OCI-LY7 (cell line): ENCODE results near the gene SPATA12. TPM values are rescaled to one million over a fixed set of nuclear protein-coding genes. Genes with fewer than 3 reads are reported as not detected.

Experiments used
- BruUV-seq: library from RNA; stranded (reverse); fragments of 400-500 nt; replicated peaks from 2 replicates; lab custom pipeline; 2021; lab: Mats Ljungman, UMichigan
- CTCF ChIA-PET: fragments of 300-600 bp; sonication (Branson Sonifier 250); formaldehyde crosslinking; loops from one replicate; lab custom pipeline; 2022; ENCODE audit warnings: antibody characterized with exemption; ENCODE audit not compliant: unreplicated experiment; lab: Charles Lee
- POLR2A ChIA-PET: fragments of 300-600 bp; sonication (Branson Sonifier 250); formaldehyde crosslinking; loops from one replicate; lab custom pipeline; 2022; ENCODE audit warnings: antibody characterized with exemption; lab: Charles Lee
- DNase-seq: peaks from one replicate; pipeline ENCODE4 v3.0.0-alpha.2; 2015; ENCODE audit warnings: low spot score
- H2AFZ ChIP-seq: fragments of 200-600 bp; sonication (generic), shearing (Covaris generic); 2 replicates; pipeline ENCODE4 v1.6.1; 2014; ENCODE audit warnings: mild to moderate bottlenecking, antibody characterized with exemption, low read length, moderate library complexity
- H3K27ac ChIP-seq: fragments of 200-600 bp; sonication (generic); 2 replicates; pipeline ENCODE4 v1.5.1; 2014; ENCODE audit warnings: mixed run types, low read depth, mild to moderate bottlenecking, moderate library complexity, low read length, inconsistent platforms; ENCODE audit not compliant: poor library complexity, severe bottlenecking
- H3K36me3 ChIP-seq: fragments of 200-600 bp; sonication (generic); 2 replicates; pipeline ENCODE4 v1.6.1; 2014; ENCODE audit warnings: mild to moderate bottlenecking, antibody characterized with exemption, low read length, moderate library complexity, mixed read lengths; ENCODE audit not compliant: insufficient read depth
- H3K4me1 ChIP-seq: fragments of 200-600 bp; sonication (generic); 2 replicates; pipeline ENCODE4 v1.5.1; 2014; ENCODE audit warnings: mild to moderate bottlenecking, low read length; ENCODE audit not compliant: insufficient read depth, poor library complexity, severe bottlenecking
- H3K4me2 ChIP-seq: fragments of 200-600 bp; sonication (generic); 2 replicates; pipeline ENCODE4 v1.6.1; 2014; ENCODE audit warnings: mild to moderate bottlenecking, low read length
- H3K4me3 ChIP-seq: fragments of 200-600 bp; sonication (generic); 2 replicates; pipeline ENCODE4 v1.5.1; 2014; ENCODE audit warnings: mild to moderate bottlenecking, low read depth, low read length; ENCODE audit not compliant: poor library complexity, severe bottlenecking
- H3K79me2 ChIP-seq: fragments of 200-600 bp; sonication (generic); 2 replicates; pipeline ENCODE4 v1.6.1; 2016; ENCODE audit warnings: low read depth, mild to moderate bottlenecking, low read length, moderate library complexity, mixed read lengths; ENCODE audit not compliant: insufficient read depth
- H3K9me2 ChIP-seq: fragments of 200-600 bp; sonication (generic); 2 replicates; pipeline ENCODE4 v1.6.1; 2016; ENCODE audit warnings: mild to moderate bottlenecking, low read length, mixed read lengths; ENCODE audit not compliant: insufficient read depth
- H3K9me3 ChIP-seq: fragments of 200-600 bp; sonication (generic); 2 replicates; pipeline ENCODE4 v1.6.1; 2014; ENCODE audit warnings: mild to moderate bottlenecking, mixed run types, low read length, mixed read lengths
- H4K20me1 ChIP-seq: fragments of 200-600 bp; sonication (generic); 2 replicates; pipeline ENCODE4 v1.6.1; 2014; ENCODE audit warnings: mild to moderate bottlenecking, antibody characterized with exemption, low read length, moderate library complexity, mixed read lengths; ENCODE audit not compliant: insufficient read depth
- CTCF ChIP-seq: fragments of 200-600 bp; sonication (generic); conservative IDR thresholded peaks from 2 replicates; pipeline ENCODE4 v1.5.1; 2014; ENCODE audit warnings: mild to moderate bottlenecking, antibody characterized with exemption, low read length, moderate library complexity, mixed read lengths
- EZH2phosphoT487 ChIP-seq: fragments of 200-600 bp; sonication (generic); IDR thresholded peaks from 2 replicates; pipeline ENCODE4 v1.6.1; 2018; ENCODE audit warnings: low read depth, borderline replicate concordance, mild to moderate bottlenecking, mixed run types, antibody characterized with exemption, low read length, moderate library complexity, mixed read lengths
- intact Hi-C: fragments of 100-400 bp; cut with micrococcal nuclease; formaldehyde crosslinking; loops from one replicate; pipeline ENCODE4 v1.10.0; 2022; ENCODE audit not compliant: unreplicated experiment
- total RNA-seq, 2 experiments: library from RNA; depleted of rRNA in 1 of 2; stranded (reverse); fragments of >200 nt in 1 of 2; shearing (Covaris generic) in 1 of 2; gene quantifications; 2 replicates each; pipeline ENCODE4 v1.2.3, GENCODE V29; 2014 to 2022

Gene SPATA12
- total RNA-seq, 2 experiments from 2014 or later = 0.13 TPM; not detected in 1

GRCh38 chr3:57068437-57069089, 8.1 kb downstream of the SPATA12 start:
- DNase-seq = peak; percentile 98
- H3K9me2 ChIP-seq = no peaks in the 10 kb centered on the region
- intact Hi-C loops = loop anchor here (1.0 kb wide), 1 partner anchor 52 kb away; no protein-coding TSS in a partner anchor
- peaks cover 87% of the 10 kb centered on the region for H3K4me1 ChIP-seq
- BruUV-seq = no TSS peak
- H3K4me2 ChIP-seq = peak overlapping the region; percentile 73
- ChIA-PET CTCF (interaction anchor here (1.0 kb wide), 1 partner anchor 9 kb away, joined by 3 read pairs; no protein-coding TSS in a partner anchor), POLR2A (interaction anchor here (0.7 to 4.5 kb wide), 9 partner anchors 9 to 97 kb away, joined by 3 to 35 read pairs (median 3); no protein-coding TSS in a partner anchor)
- H2AFZ ChIP-seq = peak overlapping the region; percentile 43; the same call in 1 of the 2 replicates
- no peaks in the 10 kb centered on the region; the same call in 1 of the 2 replicates for H3K9me3 ChIP-seq
- TF ChIP-seq EZH2phosphoT487 = no peak
- TF ChIP-seq CTCF = no peak
- H3K27ac ChIP-seq = peak overlapping the region; percentile 88
- no peaks in the 10 kb centered on the region for H4K20me1 ChIP-seq
- H3K4me3 ChIP-seq = peak overlapping the region; percentile 44
- peaks cover 70% of the 10 kb centered on the region for H3K79me2 ChIP-seq
- H3K36me3 ChIP-seq = peaks cover 3% of the 10 kb centered on the region; the same call in 1 of the 2 replicates

DNA sequence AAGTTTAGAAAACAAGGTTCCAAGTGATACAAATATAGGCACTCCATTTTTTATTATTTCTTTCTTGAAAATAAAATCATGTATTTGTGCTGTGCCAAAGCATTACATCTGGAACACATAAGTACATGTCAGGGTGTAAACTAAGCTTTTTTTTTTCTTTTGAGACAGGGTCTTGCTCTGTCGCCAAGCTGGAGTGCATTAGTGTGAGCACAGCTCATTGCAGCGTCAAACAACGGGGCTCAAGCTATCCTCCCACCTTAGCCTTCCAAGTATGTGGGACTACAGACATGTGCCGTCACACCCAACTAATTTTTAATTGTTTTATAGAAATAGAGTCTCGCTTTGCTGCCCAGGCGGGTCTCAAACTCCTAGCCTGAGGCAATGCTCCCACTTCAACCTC, 9.0 kb downstream of the SPATA12 start:
- Histone ChIP-seq H3K79me2 (peaks cover 61% of the 10 kb centered on the region), H3K4me2 (peak overlapping the region; percentile 73), H4K20me1 (no peaks in the 10 kb centered on the region), H3K4me1 (peaks cover 87% of the 10 kb centered on the region), H3K36me3 (peaks cover 3% of the 10 kb centered on the region), H3K27ac (peak overlapping the region; percentile 88), H2AFZ (peak overlapping the region; percentile 14; the same call in 1 of the 2 replicates), H3K9me2 (no peaks in the 10 kb centered on the region), H3K4me3 (peak overlapping the region; percentile 44), H3K9me3 (no peaks in the 10 kb centered on the region; the same call in 1 of the 2 replicates)
- TF ChIP-seq EZH2phosphoT487 (no peak), CTCF (no peak)
- intact Hi-C loops = no loop called here
- no TSS peak for BruUV-seq
- DNase-seq = peak; percentile 30
- ChIA-PET CTCF (interaction anchor here (0.6 to 0.8 kb wide), 3 partner anchors 9 to 258 kb away, joined by 3 to 7 read pairs (median 4); no protein-coding TSS in a partner anchor), POLR2A (interaction anchor here (0.6 to 4.5 kb wide), 10 partner anchors 8 to 1282 kb away, joined by 3 to 35 read pairs (median 3); no protein-coding TSS in a partner anchor)
